H1 (cell line): ENCODE data around the gene PPP1R12B. TPM values are rescaled to one million over a fixed set of nuclear protein-coding genes. Genes with fewer than 3 reads are reported as not detected.

Experiments
- CTCF ChIA-PET: fragments of 300-600 bp; sonication (Branson Sonifier 250); formaldehyde crosslinking; loops from one replicate; lab custom pipeline; 2021; ENCODE audit not compliant: partially characterized antibody; lab: Charles Lee
- POLR2A ChIA-PET: fragments of 300-600 bp; sonication (Branson Sonifier 250); formaldehyde crosslinking; loops from one replicate; lab custom pipeline; 2021; ENCODE audit warnings: inconsistent platforms; ENCODE audit not compliant: partially characterized antibody; lab: Charles Lee
- DNase-seq, 2 experiments: peaks; one replicate each; pipeline versions ENCODE4 v3.0.0 to v3.0.0-alpha.2; 2010 to 2022; ENCODE audit warnings: low spot score in 2 of 2, low read depth in 1 of 2, mixed read lengths in 1 of 2
- FAIRE-seq: peaks from 2 replicates; lab custom pipeline; 2011; peaks lifted over from hg19 to GRCh38; lab: Jason Lieb, UNC
- H2AFZ ChIP-seq: 2 replicates; pipeline ENCODE4 v1.8.1; 2012; ENCODE audit warnings: low read length, inconsistent platforms
- H2AK5ac ChIP-seq: 2 replicates; pipeline ENCODE4 v1.6.1; 2013; ENCODE audit warnings: low read depth, low read length
- H2BK120ac ChIP-seq: replicated peaks from 2 replicates; pipeline ENCODE3; 2013; ENCODE audit warnings: low read depth, low read length, inconsistent platforms
- H2BK12ac ChIP-seq: 2 replicates; pipeline ENCODE4 v1.6.1; 2013; ENCODE audit warnings: low read depth, low read length
- H2BK15ac ChIP-seq: 2 replicates; pipeline ENCODE4 v1.6.1; 2013; ENCODE audit warnings: low read length
- H2BK20ac ChIP-seq: 2 replicates; pipeline ENCODE4 v1.6.1; 2013; ENCODE audit warnings: low read length
- H2BK5ac ChIP-seq: 2 replicates; pipeline ENCODE4 v1.6.1; 2013; ENCODE audit warnings: low read depth, low read length
- H3K14ac ChIP-seq: 2 replicates; pipeline ENCODE4 v1.6.1; 2013; ENCODE audit warnings: inconsistent platforms; ENCODE audit not compliant: insufficient read length
- H3K18ac ChIP-seq: 2 replicates; pipeline ENCODE4 v1.6.1; 2013; ENCODE audit warnings: low read length; ENCODE audit errors: extremely low read depth
- H3K23ac ChIP-seq: 2 replicates; pipeline ENCODE4 v1.6.1; 2013; ENCODE audit warnings: inconsistent platforms; ENCODE audit not compliant: insufficient read length
- H3K23me2 ChIP-seq: 2 replicates; pipeline ENCODE4 v1.6.1; 2013; ENCODE audit warnings: low read depth, low read length
- H3K27ac ChIP-seq: 2 replicates; pipeline ENCODE4 v1.6.1; 2011; ENCODE audit warnings: low read depth, low read length, inconsistent platforms
- H3K27me3 ChIP-seq, 4 experiments: replicated peaks in 1 of 4; 1 replicate in 1 of 4; 2 replicates in 3 of 4; pipeline versions ENCODE4 v1.6.1 to v1.8.1; 2011 to 2013; ENCODE audit warnings: low read length in 3 of 4, mild to moderate bottlenecking in 3 of 4, inconsistent platforms in 2 of 4, mixed read lengths in 2 of 4, moderate library complexity in 1 of 4; ENCODE audit not compliant: control insufficient read depth in 3 of 4, insufficient read depth in 3 of 4; ENCODE audit errors: extremely low read depth in 1 of 4
- H3K36me3 ChIP-seq, 4 experiments: 2 replicates each; pipeline versions ENCODE4 v1.6.1 to v1.8.1; 2011 to 2013; ENCODE audit warnings: mild to moderate bottlenecking in 4 of 4, low read length in 3 of 4, moderate library complexity in 2 of 4, control low read depth in 1 of 4, inconsistent platforms in 1 of 4; ENCODE audit not compliant: insufficient read depth in 4 of 4, control insufficient read depth in 2 of 4
- H3K4ac ChIP-seq: replicated peaks from 2 replicates; pipeline ENCODE3; 2013; ENCODE audit warnings: low read length, low read depth, mixed read lengths, inconsistent platforms; ENCODE audit not compliant: insufficient read length
- H3K4me1 ChIP-seq, 4 experiments: replicated peaks in 1 of 4; 1 replicate in 1 of 4; 2 replicates in 3 of 4; pipeline versions ENCODE4 v1.6.1 to v1.8.1; 2011 to 2013; ENCODE audit warnings: low read length in 3 of 4, inconsistent platforms in 2 of 4, mixed read lengths in 1 of 4; ENCODE audit not compliant: insufficient read depth in 4 of 4, control insufficient read depth in 3 of 4
- H3K4me2 ChIP-seq, 2 experiments: 2 replicates each; pipeline versions ENCODE4 v1.6.1 to v1.8.1; 2011 to 2013; ENCODE audit warnings: low read depth in 2 of 2, low read length in 2 of 2, control low read depth in 1 of 2, inconsistent platforms in 1 of 2, mild to moderate bottlenecking in 1 of 2; ENCODE audit not compliant: insufficient read depth in 1 of 2
- H3K4me3 ChIP-seq, 4 experiments: fragments of 200-600, 300-600 bp in 1 of 4; sonication (generic), shearing (Covaris generic), sonication (Bioruptor Twin) in 1 of 4; 2 replicates each; pipeline versions ENCODE4 v1.5.1 to v1.8.1; 2011 to 2016; ENCODE audit warnings: low read length in 4 of 4, low read depth in 3 of 4, control low read depth in 2 of 4, inconsistent platforms in 2 of 4, mild to moderate bottlenecking in 2 of 4, mixed read lengths in 1 of 4, moderate library complexity in 1 of 4; ENCODE audit not compliant: insufficient read depth in 2 of 4; ENCODE audit errors: extremely low read depth in 1 of 4
- H3K56ac ChIP-seq: replicated peaks from 2 replicates; pipeline ENCODE3; 2013; ENCODE audit warnings: low read depth, mild to moderate bottlenecking, mixed read lengths, low read length, inconsistent platforms; ENCODE audit not compliant: insufficient read length
- H3K79me1 ChIP-seq: 2 replicates; pipeline ENCODE4 v1.6.1; 2013; ENCODE audit warnings: low read depth, low read length, control low read depth
- H3K79me2 ChIP-seq, 2 experiments: 2 replicates each; pipeline versions ENCODE4 v1.6.1 to v1.8.1; 2012 to 2013; ENCODE audit warnings: low read length in 2 of 2, mild to moderate bottlenecking in 2 of 2, inconsistent platforms in 1 of 2; ENCODE audit not compliant: insufficient read depth in 2 of 2, control insufficient read depth in 1 of 2
- H3K9ac ChIP-seq, 4 experiments: replicated peaks in 1 of 4; 1 replicate in 1 of 4; 2 replicates in 3 of 4; pipeline versions ENCODE4 v1.6.1 to v1.8.1; 2011 to 2013; ENCODE audit warnings: low read depth in 3 of 4, low read length in 3 of 4, control low read depth in 2 of 4, mild to moderate bottlenecking in 2 of 4, moderate library complexity in 2 of 4, inconsistent platforms in 1 of 4; ENCODE audit errors: extremely low read depth in 1 of 4
- H3K9me3 ChIP-seq, 2 experiments: 2 replicates each; pipeline versions ENCODE4 v1.6.1 to v1.8.1; 2012 to 2013; ENCODE audit warnings: mild to moderate bottlenecking in 2 of 2, moderate library complexity in 2 of 2, control low read depth in 1 of 2, inconsistent platforms in 1 of 2, low read depth in 1 of 2, low read length in 1 of 2, mixed read lengths in 1 of 2; ENCODE audit not compliant: insufficient read depth in 2 of 2
- H4K20me1 ChIP-seq, 2 experiments: replicated peaks in 1 of 2; 2 replicates each; pipeline versions ENCODE3 to v1.8.1; 2011 to 2013; ENCODE audit warnings: inconsistent platforms in 2 of 2, low read length in 2 of 2, mild to moderate bottlenecking in 1 of 2; ENCODE audit not compliant: insufficient read depth in 2 of 2, control insufficient read depth in 1 of 2
- H4K5ac ChIP-seq: 2 replicates; pipeline ENCODE4 v1.6.1; 2013; ENCODE audit warnings: low read length, low read depth, mixed read lengths, inconsistent platforms; ENCODE audit not compliant: insufficient read length
- H4K8ac ChIP-seq: 2 replicates; pipeline ENCODE4 v1.8.0; 2013; ENCODE audit warnings: mild to moderate bottlenecking, moderate library complexity, low read length, inconsistent platforms; ENCODE audit not compliant: insufficient read depth; ENCODE audit errors: extremely low read depth
- H4K91ac ChIP-seq: replicated peaks from 2 replicates; pipeline ENCODE3; 2013; ENCODE audit warnings: low read length, mixed read lengths, inconsistent platforms; ENCODE audit not compliant: insufficient read length
- CBX8 ChIP-seq: fragments of 300-800, 300-1000 bp; sonication (generic); IDR thresholded peaks from 2 replicates; pipeline ENCODE4 v1.7.1; 2016; ENCODE audit warnings: low read depth, low read length, borderline replicate concordance
- CHD2 ChIP-seq: IDR thresholded peaks from 2 replicates; pipeline ENCODE4 v1.6.1; 2012; ENCODE audit warnings: low read length, improper control_type of control experiment
- E2F6 ChIP-seq: IDR thresholded peaks from 2 replicates; pipeline ENCODE4 v1.6.1; 2012; ENCODE audit warnings: inconsistent platforms
- EZH2 ChIP-seq: fragments of 200-600 bp; sonication (generic); IDR thresholded peaks from 2 replicates; pipeline ENCODE4 v1.7.1; 2012; ENCODE audit warnings: low read depth, mild to moderate bottlenecking, moderate library complexity, low read length, inconsistent platforms; ENCODE audit not compliant: severe bottlenecking
- GABPA ChIP-seq: IDR thresholded peaks from 2 replicates; pipeline ENCODE4 v1.6.1; 2011; ENCODE audit warnings: mild to moderate bottlenecking, low read length, moderate library complexity, borderline replicate concordance; ENCODE audit not compliant: insufficient read depth
- GTF2F1 ChIP-seq: IDR thresholded peaks from 2 replicates; pipeline ENCODE4 v1.6.1; 2012; ENCODE audit warnings: low read depth, low read length, improper control_type of control experiment, borderline replicate concordance
- JUN ChIP-seq: IDR thresholded peaks from 2 replicates; pipeline ENCODE4 v1.6.1; 2011; ENCODE audit warnings: low read depth, mild to moderate bottlenecking, improper control_type of control experiment, low read length
- JUND ChIP-seq: IDR thresholded peaks from 2 replicates; pipeline ENCODE4 v1.6.1; 2011; ENCODE audit warnings: mild to moderate bottlenecking, improper control_type of control experiment, low read length
- POLR2A ChIP-seq, 2 experiments: IDR thresholded peaks; 1 replicate in 1 of 2; 2 replicates in 1 of 2; pipeline ENCODE4 v1.6.1; 2011; ENCODE audit warnings: low read depth in 2 of 2, low read length in 2 of 2, mild to moderate bottlenecking in 2 of 2; ENCODE audit errors: control extremely low read depth in 1 of 2
- POU5F1 ChIP-seq: IDR thresholded peaks from 2 replicates; pipeline ENCODE4 v1.6.1; 2011; ENCODE audit warnings: low read depth, mild to moderate bottlenecking, low read length, moderate library complexity
- RAD21 ChIP-seq, 2 experiments: IDR thresholded peaks in 1 of 2; conservative IDR thresholded peaks in 1 of 2; 2 replicates each; pipeline ENCODE4 v1.6.1; 2011; ENCODE audit warnings: low read depth in 2 of 2, low read length in 2 of 2, improper control_type of control experiment in 1 of 2, inconsistent platforms in 1 of 2, mild to moderate bottlenecking in 1 of 2, moderate library complexity in 1 of 2
- SIRT6 ChIP-seq: IDR thresholded peaks from one replicate; pipeline ENCODE4 v1.7.1; 2012; ENCODE audit warnings: low read length, inconsistent platforms
- TAF1 ChIP-seq: IDR thresholded peaks from 2 replicates; pipeline ENCODE4 v1.6.1; 2011; ENCODE audit warnings: mild to moderate bottlenecking, low read depth, low read length
- TAF7 ChIP-seq: optimal IDR thresholded peaks from 2 replicates; pipeline ENCODE3; 2011; ENCODE audit warnings: low read depth, mild to moderate bottlenecking, inconsistent platforms, low read length, moderate library complexity, borderline replicate concordance
- TEAD4 ChIP-seq: IDR thresholded peaks from 2 replicates; pipeline ENCODE4 v1.6.1; 2012; ENCODE audit warnings: low read depth, low read length, inconsistent platforms, mixed read lengths
- WGBS, 2 experiments: shearing (Covaris generic) in 1 of 2; methylation state at CpG; one replicate each; pipeline versions ENCODE4 v1.1.6 to v1.1.7; 2013 to 2015; ENCODE audit warnings: low lambda C conversion rate in 2 of 2, mixed read lengths in 2 of 2, inconsistent platforms in 1 of 2, low coverage in 1 of 2, missing lambda C conversion rate in 1 of 2; ENCODE audit not compliant: insufficient replicate concordance in 2 of 2, insufficient coverage in 1 of 2, insufficient read length in 1 of 2; ENCODE audit errors: extremely low coverage in 1 of 2, missing lambda C conversion rate in 1 of 2; 5-methylcytosine and 5-hydroxymethylcytosine counted together
- polyA plus RNA-seq, 7 experiments: library from polyadenylated mRNA; depleted of rRNA in 3 of 7; stranded (reverse) in 5 of 7; unstranded in 2 of 7; fragments of >200 nt in 5 of 7; fragments of 200-250 nt in 2 of 7; gene quantifications; 1 replicate in 5 of 7; 2 replicates in 1 of 7; 4 replicates in 1 of 7; pipeline versions ENCODE4 v1.2.1 to v1.2.3, GENCODE V29; 2011 to 2013; ENCODE audit warnings: missing spikeins in 2 of 7, mixed read lengths in 2 of 7
- total RNA-seq: library from RNA; stranded (reverse); fragmentation: NEBNext Ultra II Directional; extraction: Animal tissue kit (Norgen Biotek cat#: 25700); gene quantifications from 2 replicates; pipeline ENCODE4 v1.2.1, GENCODE V29; 2021

PPP1R12B gene
- total and polyA plus RNA-seq, 2 of the 8 experiments (the other 6 are each of a cell fraction or from before 2014, with no cell fraction given) = 7.9 to 18.7 TPM

GRCh38 chr1:202632241-202632640, 283.7 kb downstream of the PPP1R12B start:
- Histone ChIP-seq H2BK20ac (no peak overlapping the region), H3K4ac (no peak overlapping the region), H3K27me3 (no peaks in the 10 kb centered on the region; a peak in 1 of 7 replicates), H4K8ac (no peak overlapping the region), H2BK120ac (no peak overlapping the region), H4K5ac (no peak overlapping the region), H3K4me3 (no peak overlapping the region), H3K23ac (no peak overlapping the region), H3K4me2 (no peak overlapping the region), H3K9ac (no peak overlapping the region), H2AFZ (no peak overlapping the region), H3K18ac (no peak overlapping the region), H3K9me3 (no peaks in the 10 kb centered on the region), H3K27ac (no peak overlapping the region), H3K14ac (no peak overlapping the region), H3K56ac (no peak overlapping the region), H2AK5ac (no peak overlapping the region), H3K79me2 (no peaks in the 10 kb centered on the region), H2BK15ac (no peak overlapping the region), H3K79me1 (no peaks in the 10 kb centered on the region), H2BK12ac (no peak overlapping the region), H4K20me1 (no peaks in the 10 kb centered on the region), H3K4me1 (peaks cover 0 to 6% (median 4%) of the 10 kb centered on the region in 4 experiments; a peak in 6 of 7 replicates), H2BK5ac (no peak overlapping the region), H3K36me3 (no peaks in the 10 kb centered on the region), H3K23me2 (no peaks in the 10 kb centered on the region), H4K91ac (no peak overlapping the region)
- FAIRE-seq = no peak
- CTCF ChIA-PET = interaction anchor here (0.9 to 2.6 kb wide), 7 partner anchors 11 to 88 kb away, joined by 3 to 14 read pairs (median 4); no protein-coding TSS in a partner anchor
- 92% methylated on average over 9 of the region's 10 CpGs; no CpG with 5 or more reads in 1 of the 2 experiments for WGBS, 2 experiments
- POLR2A ChIA-PET = no interaction called here
- no peak for DNase-seq
- no peak for TF ChIP-seq POU5F1
- TF ChIP-seq CHD2 = no peak
- TF ChIP-seq POLR2A (IDR thresholded peaks at IDR 0.05; ENCODE audit: control extremely low read depth in 1 of 2, low read depth in 2 of 2, low read length in 2 of 2) = no peak
- TF ChIP-seq TAF7 = no peak
- no peak for TF ChIP-seq JUN
- TF ChIP-seq TAF1 = no peak
- no peak for TF ChIP-seq GABPA
- no peak for TF ChIP-seq JUND
- TF ChIP-seq GTF2F1 = no peak
- no peak for TF ChIP-seq CBX8
- TF ChIP-seq E2F6 = no peak
- no peak for TF ChIP-seq SIRT6
- TF ChIP-seq RAD21 (IDR thresholded peaks at IDR 0.05 in 1 of 2, conservative IDR thresholded peaks at IDR 0.05 in 1 of 2; ENCODE audit: low read depth in 2 of 2, low read length in 2 of 2) = no peak
- TF ChIP-seq TEAD4 = no peak
- no peak for TF ChIP-seq EZH2
